Measurements from ENCODE around the gene TMED4.

The TMED4 gene

DNA sequence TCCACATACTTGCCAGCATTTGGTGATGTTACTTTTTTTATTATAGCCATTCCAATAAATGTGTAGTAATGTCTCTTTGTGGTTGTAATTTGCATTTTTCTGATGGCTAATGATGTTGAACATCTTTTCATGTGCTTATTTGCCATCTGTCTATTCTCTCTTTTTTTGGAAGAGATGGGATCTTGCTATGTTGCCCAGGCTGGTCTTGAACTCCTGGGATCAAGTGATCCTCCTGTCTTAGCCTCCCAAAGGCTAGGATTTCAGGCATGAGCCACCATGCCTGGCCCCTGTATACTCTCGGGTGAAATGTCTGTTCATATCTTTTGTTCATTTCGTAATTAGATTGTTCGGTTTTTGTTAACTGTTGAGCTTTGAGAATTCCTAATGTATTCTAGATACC, 27.8 kb upstream of the TMED4 start:
- no peak overlapping the region for H2AFZ ChIP-seq (ENCODE audit: low read depth)
- peaks cover 26% of the 10 kb centered on the region for H3K4me1 ChIP-seq (ENCODE audit: low read depth, poor library complexity, severe bottlenecking)
- no peak overlapping the region for H3K9ac ChIP-seq
- no peak overlapping the region for H3K4me3 ChIP-seq (IDR thresholded peaks at IDR 0.05; ENCODE audit: insufficient read depth, low read depth, low read length)
- no peaks in the 10 kb centered on the region for H3K27me3 ChIP-seq (ENCODE audit: insufficient read depth, low read depth)
- TF ChIP-seq, protein P1, sequence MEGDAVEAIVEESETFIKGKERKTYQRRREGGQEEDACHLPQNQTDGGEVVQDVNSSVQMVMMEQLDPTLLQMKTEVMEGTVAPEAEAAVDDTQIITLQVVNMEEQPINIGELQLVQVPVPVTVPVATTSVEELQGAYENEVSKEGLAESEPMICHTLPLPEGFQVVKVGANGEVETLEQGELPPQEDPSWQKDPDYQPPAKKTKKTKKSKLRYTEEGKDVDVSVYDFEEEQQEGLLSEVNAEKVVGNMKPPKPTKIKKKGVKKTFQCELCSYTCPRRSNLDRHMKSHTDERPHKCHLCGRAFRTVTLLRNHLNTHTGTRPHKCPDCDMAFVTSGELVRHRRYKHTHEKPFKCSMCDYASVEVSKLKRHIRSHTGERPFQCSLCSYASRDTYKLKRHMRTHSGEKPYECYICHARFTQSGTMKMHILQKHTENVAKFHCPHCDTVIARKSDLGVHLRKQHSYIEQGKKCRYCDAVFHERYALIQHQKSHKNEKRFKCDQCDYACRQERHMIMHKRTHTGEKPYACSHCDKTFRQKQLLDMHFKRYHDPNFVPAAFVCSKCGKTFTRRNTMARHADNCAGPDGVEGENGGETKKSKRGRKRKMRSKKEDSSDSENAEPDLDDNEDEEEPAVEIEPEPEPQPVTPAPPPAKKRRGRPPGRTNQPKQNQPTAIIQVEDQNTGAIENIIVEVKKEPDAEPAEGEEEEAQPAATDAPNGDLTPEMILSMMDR (conservative IDR thresholded peaks at IDR 0.05; ENCODE audit: low read depth, low read length), result no peak
- no peak overlapping the region for H3K27ac ChIP-seq
- H4K20me1 ChIP-seq (ENCODE audit: insufficient read depth), result no peaks in the 10 kb centered on the region
- peaks cover 78% of the 10 kb centered on the region for H3K79me2 ChIP-seq (ENCODE audit: insufficient read depth, low read depth)
- no peaks in the 10 kb centered on the region for H3K36me3 ChIP-seq (ENCODE audit: insufficient read depth)
- H3K4me2 ChIP-seq, result no peak overlapping the region

DNA sequence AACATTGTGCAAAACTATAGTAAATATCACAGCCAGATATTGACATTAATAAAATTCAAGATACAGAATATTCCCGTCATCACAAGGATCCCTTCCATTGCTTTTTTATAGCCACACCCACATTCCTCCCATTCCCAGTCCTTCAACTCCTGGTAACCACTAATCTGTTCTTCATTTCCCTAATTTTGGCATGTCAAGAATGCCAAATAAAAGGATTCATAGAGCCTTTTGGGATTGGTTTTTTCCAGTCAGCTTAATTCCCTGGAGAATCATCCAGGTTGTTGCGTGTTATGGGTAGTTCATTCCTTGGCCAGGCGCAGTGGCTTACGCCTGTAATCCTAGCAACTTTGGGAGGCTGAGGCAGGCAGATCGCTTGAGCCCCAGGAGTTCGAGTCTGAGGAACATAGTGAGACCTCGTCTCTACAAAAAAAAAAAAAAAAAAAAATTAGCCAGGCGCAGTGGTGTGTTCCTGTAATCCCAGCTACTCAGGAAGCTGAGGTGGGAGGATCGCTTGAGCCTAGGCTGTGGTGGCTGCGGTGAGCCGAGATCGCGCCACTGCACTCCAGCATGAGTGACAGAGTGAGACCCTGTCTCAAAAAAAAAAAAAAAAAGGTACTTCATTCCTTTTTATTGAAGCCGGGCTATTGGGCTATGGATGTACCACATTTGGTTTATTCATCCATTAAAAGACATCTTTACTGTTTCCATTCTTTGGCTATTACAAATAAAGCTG, 27.1 kb upstream of the TMED4 start:
- Histone ChIP-seq H3K27me3 (ENCODE audit: insufficient read depth, low read depth) (no peaks in the 10 kb centered on the region), H3K36me3 (ENCODE audit: insufficient read depth) (no peaks in the 10 kb centered on the region), H3K9ac (no peak overlapping the region), H3K4me2 (no peak overlapping the region), H4K20me1 (ENCODE audit: insufficient read depth) (no peaks in the 10 kb centered on the region), H3K4me3 (IDR thresholded peaks at IDR 0.05; ENCODE audit: insufficient read depth, low read depth, low read length) (no peak overlapping the region), H3K4me1 (ENCODE audit: low read depth, poor library complexity, severe bottlenecking) (peaks cover 23% of the 10 kb centered on the region), H3K27ac (no peak overlapping the region), H3K79me2 (ENCODE audit: insufficient read depth, low read depth) (peaks cover 70% of the 10 kb centered on the region), H2AFZ (ENCODE audit: low read depth) (no peak overlapping the region)
- TF ChIP-seq, protein P1 (conservative IDR thresholded peaks at IDR 0.05; ENCODE audit: low read depth, low read length), result no peak

- Histone ChIP-seq H3K79me2 (ENCODE audit: insufficient read depth, low read depth) (peaks cover 54% of the 10 kb centered on the region), H3K4me1 (ENCODE audit: low read depth, poor library complexity, severe bottlenecking) (peaks cover 22% of the 10 kb centered on the region), H3K4me3 (IDR thresholded peaks at IDR 0.05; ENCODE audit: insufficient read depth, low read depth, low read length) (no peak overlapping the region), H3K9ac (peak overlapping the region; percentile 65), H3K27me3 (ENCODE audit: insufficient read depth, low read depth) (no peaks in the 10 kb centered on the region), H3K27ac (peak overlapping the region; percentile 63), H3K4me2 (peak overlapping the region; percentile 91), H3K36me3 (ENCODE audit: insufficient read depth) (no peaks in the 10 kb centered on the region), H4K20me1 (ENCODE audit: insufficient read depth) (no peaks in the 10 kb centered on the region), H2AFZ (ENCODE audit: low read depth) (peak overlapping the region; percentile 29; the same call in 1 of the 2 replicates)
- TF ChIP-seq, protein P1 (conservative IDR thresholded peaks at IDR 0.05; ENCODE audit: low read depth, low read length), result no peak
Observed at GRCh38 chr7:44607141-44608068, 25.4 kb upstream of the TMED4 start.

GRCh38 chr7:44606341-44607140, 24.5 kb upstream of the TMED4 start, which contains the start of gene OGDH:
OGDH (plus strand) TSS chr7:44606627; CDS start chr7:44624344, 17,717 bp downstream.
- H4K20me1 ChIP-seq (ENCODE audit: insufficient read depth), result no peaks in the 10 kb centered on the region
- no peak within 1 kb of the TSS for H3K4me3 ChIP-seq (IDR thresholded peaks at IDR 0.05; ENCODE audit: insufficient read depth, low read depth, low read length)
- peak within 1 kb of the TSS; percentile 65 for H3K9ac ChIP-seq
- TF ChIP-seq, protein P1 (conservative IDR thresholded peaks at IDR 0.05; ENCODE audit: low read depth, low read length), result no peak
- no peaks in the 10 kb centered on the region for H3K27me3 ChIP-seq (ENCODE audit: insufficient read depth, low read depth)
- peak within 1 kb of the TSS; percentile 63 for H3K27ac ChIP-seq
- peak within 1 kb of the TSS; percentile 62 for H2AFZ ChIP-seq (ENCODE audit: low read depth)
- no peaks in the 10 kb centered on the region for H3K36me3 ChIP-seq (ENCODE audit: insufficient read depth)
- H3K4me1 ChIP-seq (ENCODE audit: low read depth, poor library complexity, severe bottlenecking), result peaks cover 28% of the 10 kb centered on the region
- peaks cover 45% of the 10 kb centered on the region for H3K79me2 ChIP-seq (ENCODE audit: insufficient read depth, low read depth)
- H3K4me2 ChIP-seq, result peak within 1 kb of the TSS; percentile 91

All from KMS-11 (cell line).